Activated naive CD4-positive, alpha-beta T cell treated with anti-CD3 and anti-CD28 coated beads, Interleukin-2, amount 50 U/mL, for 72 hours (primary cell): ENCODE measurements around the gene CFAP299. TPM values are rescaled to one million over a fixed set of nuclear protein-coding genes. Genes with fewer than 3 reads are reported as not detected.
"Not testable (repeated sequence)": the region's sequence is repeated elsewhere in the genome, so short reads cannot be mapped to it uniquely, and the experiment has no call there.

ENCODE experiments used
- ATAC-seq, 2 donors: fragments of 150-1000 bp; cut with Tn5 transposase; 2 replicates each; pipeline ENCODE4 v1.10.0; 2021; ENCODE audit warnings: mild to moderate bottlenecking in 2 of 2, moderate library complexity in 2 of 2
- DNase-seq, 2 donors: peaks; one replicate each; pipeline ENCODE4 v3.0.0; 2021 to 2022; ENCODE audit warnings: low spot score in 2 of 2
- H3K27ac Mint-ChIP-seq, 2 donors: one replicate each; pipeline ENCODE4 v1.8.0; 2022; ENCODE audit warnings: mild to moderate bottlenecking in 2 of 2, mixed read lengths in 2 of 2
- H3K36me3 Mint-ChIP-seq, 2 donors: one replicate each; pipeline ENCODE4 v1.8.0; 2022; ENCODE audit warnings: mixed read lengths in 2 of 2
- H3K9me3 Mint-ChIP-seq, 2 donors: one replicate each; pipeline ENCODE4 v1.8.0; 2022; ENCODE audit warnings: mixed read lengths in 2 of 2
- total RNA-seq, 2 donors: library from RNA; stranded (reverse); gene quantifications; one replicate each; pipeline ENCODE4 v1.2.3, GENCODE V29; 2022

Gene CFAP299
- total RNA-seq, 2 donors from 2014 or later = not detected

DNA sequence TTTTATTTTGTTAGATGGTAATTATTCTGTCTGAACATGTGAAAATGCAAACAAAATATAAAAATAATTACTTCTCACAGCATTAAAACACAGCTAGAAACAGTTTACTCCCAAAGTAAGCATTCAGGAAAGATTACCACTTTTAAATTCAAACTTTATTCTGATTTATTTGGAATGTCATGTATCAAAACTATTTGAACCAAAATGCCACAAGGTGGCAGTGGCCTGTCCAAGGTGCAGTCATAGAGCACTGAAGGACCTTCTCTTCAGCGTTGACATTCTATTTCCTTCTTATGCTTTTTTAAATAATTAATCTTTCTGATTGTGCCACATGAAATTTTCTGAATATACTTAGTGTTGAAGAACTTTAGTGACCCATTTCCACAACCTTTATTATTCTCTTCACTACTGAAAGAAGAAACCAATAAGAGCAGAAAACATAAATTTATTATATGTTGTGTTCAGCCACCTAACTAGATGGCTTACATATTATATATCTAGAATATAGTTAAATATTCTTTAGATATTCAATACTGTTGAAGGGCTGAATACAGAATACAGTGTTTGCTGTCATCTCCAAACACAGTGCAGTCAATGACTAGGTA, 283.6 kb downstream of the CFAP299 start:
- Mint-ChIP-seq H3K27ac (no peak overlapping the region), H3K9me3 (peaks cover 11 to 14% of the 10 kb centered on the region in 2 donors), H3K36me3 (peaks cover 11 to 15% of the 10 kb centered on the region in 2 donors)
- ATAC-seq (no peak), DNase-seq (no peak)

DNA sequence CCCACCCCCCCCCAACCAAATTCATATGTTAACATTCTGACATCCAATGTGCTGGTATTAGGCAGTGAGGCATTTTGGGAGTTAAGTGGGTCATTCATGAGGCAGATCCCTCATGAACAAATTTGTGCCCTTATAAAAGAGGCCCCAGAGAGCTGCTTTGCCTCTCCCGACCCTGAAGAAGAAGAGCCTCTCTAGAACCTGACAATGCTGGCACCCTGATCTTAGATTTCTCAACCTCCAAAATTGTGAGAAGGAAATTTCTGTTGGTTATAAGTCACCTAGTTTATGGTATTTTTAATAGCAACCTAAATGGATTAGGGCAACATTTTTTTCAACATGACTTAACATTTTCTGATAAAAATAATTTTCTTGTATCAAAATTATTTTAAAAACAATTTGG, 296.3 kb downstream of the CFAP299 start:
- peaks cover 10 to 12% of the 10 kb centered on the region in 2 donors for H3K9me3 Mint-ChIP-seq
- ATAC-seq (no peak), DNase-seq (no peak)
- H3K36me3 Mint-ChIP-seq = no peaks in the 10 kb centered on the region
- no peak overlapping the region for H3K27ac Mint-ChIP-seq

DNA sequence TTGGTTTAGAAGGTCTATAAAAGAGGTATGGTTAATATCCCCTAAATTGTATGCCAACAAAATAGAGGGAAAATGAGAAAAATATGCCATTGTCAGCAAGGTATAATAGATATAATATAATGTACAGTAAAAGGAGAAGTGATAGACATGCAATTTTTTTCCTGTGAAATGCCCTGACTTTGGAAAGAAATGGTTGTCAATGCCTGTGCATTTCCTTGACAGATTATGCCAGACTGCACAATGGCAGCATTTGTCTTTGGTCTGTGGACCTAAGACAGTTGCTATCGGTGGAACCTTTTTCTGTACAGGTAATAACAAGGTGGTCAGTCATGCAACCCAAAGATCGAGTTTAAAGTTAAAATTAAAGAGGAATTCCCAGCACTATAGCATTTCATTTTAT, 301.7 kb downstream of the CFAP299 start:
- DNase-seq (no peak), ATAC-seq (no peak)
- no peak overlapping the region for H3K27ac Mint-ChIP-seq
- no peaks in the 10 kb centered on the region for H3K9me3 Mint-ChIP-seq
- no peaks in the 10 kb centered on the region for H3K36me3 Mint-ChIP-seq

DNA sequence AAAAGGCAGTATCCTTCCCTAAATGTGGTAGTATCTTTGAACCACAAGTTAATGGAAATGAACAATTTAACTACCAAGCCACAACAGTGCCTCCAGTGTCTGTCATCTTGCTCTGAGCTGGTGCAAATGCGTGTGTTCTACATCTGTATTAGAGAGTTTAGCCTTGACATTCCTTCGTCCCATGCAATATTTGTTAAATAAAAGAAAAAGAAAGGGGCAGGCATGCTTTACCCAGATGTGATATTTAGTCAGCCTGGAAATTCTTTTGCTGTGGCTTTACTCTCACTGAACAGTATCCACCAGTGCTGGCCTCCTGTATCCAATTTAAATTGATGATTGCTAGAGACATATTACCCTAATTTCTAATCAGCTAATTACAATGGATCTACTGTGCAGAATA, 310.5 kb downstream of the CFAP299 start:
- ATAC-seq (no peak), DNase-seq (no peak)
- Mint-ChIP-seq H3K27ac (no peak overlapping the region), H3K9me3 (no peaks in the 10 kb centered on the region), H3K36me3 (no peaks in the 10 kb centered on the region)

DNA sequence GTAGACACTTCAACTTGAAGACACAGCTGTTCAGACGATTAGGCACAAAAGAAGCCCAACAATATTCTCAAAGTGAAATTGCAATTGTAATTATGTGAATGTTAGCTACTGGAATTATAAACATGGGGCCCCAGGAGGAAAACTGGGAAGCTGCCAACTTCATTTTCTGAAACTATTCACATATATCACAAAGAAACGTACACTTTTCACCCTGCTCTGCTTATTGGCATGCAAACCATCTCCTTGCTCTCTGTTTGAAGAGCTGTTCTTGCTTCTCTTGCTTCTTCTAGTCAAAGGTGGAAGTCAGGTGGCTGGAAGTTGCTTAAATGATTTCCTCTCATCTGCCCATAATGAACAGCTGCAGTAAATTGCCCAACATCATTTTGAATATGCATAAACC, 320.1 kb downstream of the CFAP299 start:
- no peak for DNase-seq

DNA sequence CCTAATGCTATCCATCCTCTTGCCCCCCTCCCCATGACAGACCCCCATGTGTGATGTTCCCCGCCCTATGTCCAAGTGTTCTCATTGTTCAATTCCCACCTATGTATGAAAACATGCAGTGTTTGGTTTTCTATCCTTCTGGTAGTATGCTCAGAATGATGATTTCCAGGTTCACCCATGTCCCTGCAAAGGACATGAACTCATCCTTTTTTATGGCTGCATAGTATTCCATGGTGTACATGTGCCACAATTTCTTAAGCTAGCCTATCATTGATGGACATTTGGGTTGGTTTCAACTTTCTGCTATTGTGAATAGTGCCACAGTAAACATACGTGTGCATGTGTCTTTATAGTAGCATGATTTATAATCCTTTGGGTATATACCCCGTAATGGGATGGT, 334.6 kb downstream of the CFAP299 start:
- not testable (repeated sequence) for ATAC-seq, DNase-seq, H3K27ac Mint-ChIP-seq, H3K9me3 Mint-ChIP-seq, H3K36me3 Mint-ChIP-seq

More for the DNA sequence above, 320.1 kb downstream of the CFAP299 start:
- Mint-ChIP-seq H3K9me3 (peaks cover 0 to 7% of the 10 kb centered on the region in 2 donors), H3K36me3 (no peaks in the 10 kb centered on the region), H3K27ac (no peak overlapping the region)
- ATAC-seq = no peak

DNA sequence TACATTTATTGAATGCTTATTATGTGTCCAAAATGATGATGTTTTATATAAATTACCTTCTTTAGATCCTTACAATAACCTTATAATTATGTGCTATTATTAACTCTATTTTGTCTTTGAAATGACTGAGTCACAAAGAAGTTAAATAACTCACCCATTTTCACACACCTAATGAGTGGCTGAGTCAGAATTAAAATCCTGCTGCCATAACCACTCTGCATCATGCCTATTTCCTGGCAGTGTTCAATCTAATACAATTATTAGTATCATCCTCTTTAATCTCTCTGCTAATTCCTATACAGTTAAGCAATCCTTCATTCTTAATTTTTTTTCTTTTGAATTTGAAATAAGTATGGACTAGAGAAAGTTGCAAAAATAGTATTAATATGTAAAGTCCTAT, 342.9 kb downstream of the CFAP299 start:
- DNase-seq (no peak), ATAC-seq (peak in 1 of 2 donors; percentile 37)
- Mint-ChIP-seq H3K27ac (no peak overlapping the region), H3K9me3 (peaks cover 0 to 3% of the 10 kb centered on the region in 2 donors), H3K36me3 (no peaks in the 10 kb centered on the region)

GRCh38 chr4:80680934-80681333, 345.4 kb downstream of the CFAP299 start:
- DNase-seq (no peak), ATAC-seq (no peak)
- H3K9me3 Mint-ChIP-seq = peaks cover 0 to 3% of the 10 kb centered on the region in 2 donors
- no peaks in the 10 kb centered on the region for H3K36me3 Mint-ChIP-seq
- no peak overlapping the region for H3K27ac Mint-ChIP-seq

DNA sequence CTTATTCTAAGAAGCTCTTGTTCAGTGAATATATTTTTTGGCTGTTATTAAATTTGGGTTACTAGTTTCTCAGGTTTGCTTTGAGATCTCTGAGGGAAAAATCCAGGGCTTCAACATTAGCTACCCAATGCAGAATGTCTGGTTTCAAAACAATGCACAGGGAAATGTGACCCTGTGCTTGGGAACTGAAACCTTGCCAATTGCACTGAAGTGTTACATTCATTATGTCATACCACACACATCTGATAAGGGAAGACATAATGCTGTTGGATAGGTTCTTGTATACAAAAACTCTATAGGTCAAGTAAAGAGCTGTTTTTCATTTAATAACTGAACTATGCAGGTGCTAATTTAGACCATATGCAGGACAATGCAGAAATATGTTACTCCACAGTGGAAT, 349.7 kb downstream of the CFAP299 start:
- no peak for ATAC-seq
- peaks cover 0 to 3% of the 10 kb centered on the region in 2 donors for H3K9me3 Mint-ChIP-seq
- DNase-seq = no peak
- no peak overlapping the region for H3K27ac Mint-ChIP-seq
- H3K36me3 Mint-ChIP-seq = peaks cover 0 to 4% of the 10 kb centered on the region in 2 donors

DNA sequence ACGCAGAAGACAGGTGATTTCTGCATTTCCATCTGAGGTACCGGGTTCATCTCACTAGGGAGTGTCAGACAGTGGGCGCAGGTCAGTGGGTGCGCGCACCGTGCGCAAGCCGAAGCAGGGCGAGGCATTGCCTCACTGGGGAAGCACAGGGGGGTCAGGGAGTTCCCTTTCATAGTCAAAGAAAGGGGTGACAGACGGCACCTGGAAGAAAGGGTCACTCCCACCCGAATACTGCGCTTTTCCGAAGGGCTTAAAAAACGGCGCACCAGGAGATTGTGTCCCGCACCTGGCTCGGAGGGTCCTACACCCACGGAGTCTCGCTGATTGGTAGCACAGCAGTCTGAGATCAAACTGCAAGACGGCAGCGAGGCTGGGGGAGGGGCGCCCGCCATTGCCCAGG, 352.2 kb downstream of the CFAP299 start:
- H3K36me3 Mint-ChIP-seq, DNase-seq, H3K9me3 Mint-ChIP-seq, ATAC-seq: not testable (repeated sequence)
- H3K27ac Mint-ChIP-seq = peak overlapping the region in 1 of 2 donors; percentile 31

- H3K9me3 Mint-ChIP-seq = peaks cover 0 to 4% of the 10 kb centered on the region in 2 donors
- no peak for DNase-seq
- no peak for ATAC-seq
- no peak overlapping the region for H3K27ac Mint-ChIP-seq
- H3K36me3 Mint-ChIP-seq = no peaks in the 10 kb centered on the region
These were observed 358.6 kb downstream of the CFAP299 start for GRCh38 chr4:80694171-80694570.

DNA sequence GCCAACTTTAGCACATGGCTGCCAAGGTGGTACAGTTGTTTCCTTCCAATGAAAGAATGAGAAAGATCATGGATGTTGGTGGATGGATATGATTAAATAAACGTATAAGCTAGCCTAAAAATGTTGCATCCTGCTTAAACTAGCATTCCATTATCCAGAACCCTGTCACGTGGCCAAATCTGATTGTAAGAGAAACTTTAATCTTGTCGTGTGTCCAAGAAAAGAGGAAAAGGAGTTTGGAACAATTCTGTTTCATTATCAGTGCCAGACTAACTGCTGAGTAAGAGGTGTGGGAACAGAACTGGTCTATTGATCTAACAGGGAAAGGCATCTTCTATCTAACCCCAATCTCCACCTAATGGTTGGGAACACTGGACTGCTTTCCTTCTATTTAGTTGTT, 369.8 kb downstream of the CFAP299 start:
- ATAC-seq = no peak
- Mint-ChIP-seq H3K36me3 (no peaks in the 10 kb centered on the region), H3K27ac (no peak overlapping the region), H3K9me3 (no peaks in the 10 kb centered on the region)
- no peak for DNase-seq

- no peak for ATAC-seq
- H3K36me3 Mint-ChIP-seq = no peaks in the 10 kb centered on the region
- DNase-seq = no peak
- peaks cover 0 to 10% of the 10 kb centered on the region in 2 donors for H3K9me3 Mint-ChIP-seq
- H3K27ac Mint-ChIP-seq = no peak overlapping the region
These were observed 373.7 kb downstream of the CFAP299 start for GRCh38 chr4:80709082-80709869.

DNA sequence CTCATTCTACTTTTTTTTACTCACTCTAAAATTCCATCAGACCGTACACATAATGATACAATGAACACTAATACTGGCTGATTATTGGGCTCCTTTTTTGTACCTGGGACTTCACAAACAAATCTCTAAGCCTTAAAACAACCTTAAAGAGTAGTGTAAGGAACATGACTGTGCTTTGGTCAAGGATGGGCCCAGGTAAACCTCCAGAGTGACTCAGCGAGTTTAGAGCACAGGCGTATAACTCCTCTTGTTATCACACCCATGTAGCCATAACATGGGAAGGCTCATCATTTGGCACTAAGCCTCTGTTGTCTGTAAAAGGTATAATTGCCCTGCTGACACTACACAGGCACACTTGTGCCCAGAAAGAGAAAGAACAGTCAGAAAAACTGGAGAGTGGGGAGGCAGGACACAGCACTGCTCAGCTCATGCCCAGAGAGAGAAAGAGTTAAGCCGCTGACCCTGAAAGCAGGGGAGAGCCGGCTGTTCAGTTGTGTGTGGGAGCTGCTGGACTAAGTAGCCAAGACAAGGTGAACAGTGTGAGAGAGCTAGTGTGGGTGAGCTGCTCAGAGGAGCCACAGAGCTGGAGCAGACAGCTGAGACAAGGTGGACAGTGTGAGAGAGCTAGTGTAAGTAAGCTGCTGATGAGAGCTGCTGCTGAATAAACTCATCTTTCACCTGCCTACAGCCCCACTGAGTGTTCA, 375.4 kb downstream of the CFAP299 start:
- no peak for DNase-seq
- peaks cover 0 to 10% of the 10 kb centered on the region in 2 donors for H3K9me3 Mint-ChIP-seq
- peak overlapping the region; percentile 78 to 92 for H3K27ac Mint-ChIP-seq
- H3K36me3 Mint-ChIP-seq = no peaks in the 10 kb centered on the region
- ATAC-seq = no peak

GRCh38 chr4:80711956-80712355, 376.4 kb downstream of the CFAP299 start:
- DNase-seq (no peak), ATAC-seq (no peak)
- H3K36me3 Mint-ChIP-seq = no peaks in the 10 kb centered on the region
- no peak overlapping the region for H3K27ac Mint-ChIP-seq
- peaks cover 0 to 10% of the 10 kb centered on the region in 2 donors for H3K9me3 Mint-ChIP-seq

GRCh38 chr4:80713409-80713808, 377.9 kb downstream of the CFAP299 start:
- H3K9me3 Mint-ChIP-seq = peaks cover 6 to 16% of the 10 kb centered on the region in 2 donors
- H3K36me3 Mint-ChIP-seq = no peaks in the 10 kb centered on the region
- DNase-seq = no peak
- no peak overlapping the region for H3K27ac Mint-ChIP-seq
- no peak for ATAC-seq

DNA sequence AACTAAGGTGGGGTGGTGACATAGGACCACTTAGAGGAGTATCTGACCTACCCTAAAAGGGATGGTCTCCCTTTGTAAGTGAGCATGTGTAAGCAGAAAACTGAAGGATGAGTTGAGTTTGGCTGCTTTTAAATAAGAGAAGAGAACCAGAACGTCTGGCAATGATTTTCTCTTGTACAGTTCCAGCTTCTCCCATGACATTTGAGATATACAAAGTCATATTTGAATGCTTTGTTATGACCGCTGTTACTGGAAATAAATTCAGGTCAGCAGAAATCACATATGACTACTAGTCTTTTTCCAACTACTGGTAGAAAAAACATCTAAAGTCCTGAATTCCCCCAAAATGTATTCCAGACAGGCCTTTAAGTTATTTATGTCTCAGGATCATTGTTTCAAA, 381.7 kb downstream of the CFAP299 start:
- peaks cover 5 to 15% of the 10 kb centered on the region in 2 donors for H3K36me3 Mint-ChIP-seq
- no peak for ATAC-seq
- no peak for DNase-seq
- peaks cover 17 to 27% of the 10 kb centered on the region in 2 donors for H3K9me3 Mint-ChIP-seq
- H3K27ac Mint-ChIP-seq = no peak overlapping the region
